PFSK-1 (cell line): ENCODE data around the gene LDLRAD4.

ENCODE experiments used
- POLR2AphosphoS5 ChIP-seq: IDR thresholded peaks from 2 replicates; pipeline ENCODE4 v1.6.1; 2012; ENCODE audit warnings: low read depth, mild to moderate bottlenecking, control low read depth, low read length, moderate library complexity
- SIN3A ChIP-seq: IDR thresholded peaks from 2 replicates; pipeline ENCODE4 v1.6.1; 2012; ENCODE audit warnings: mild to moderate bottlenecking, low read length, moderate library complexity, borderline replicate concordance; ENCODE audit not compliant: insufficient read depth

- TF ChIP-seq POLR2AphosphoS5 (no peak), SIN3A (no peak)
Observed at GRCh38 chr18:13618760-13619438, 400.3 kb downstream of the LDLRAD4 start.
